Activated CD4-positive, CD25-positive, alpha-beta regulatory T cell treated with anti-CD3 and anti-CD28 coated beads, Interleukin-2, amount 50 U/mL, for 16 hours (primary cell): ENCODE results near the gene AOPEP.
"Not testable (repeated sequence)": the region's sequence is repeated elsewhere in the genome, so short reads cannot be mapped to it uniquely, and the experiment has no call there.

ENCODE experiments used
- DNase-seq: peaks from one replicate; pipeline ENCODE4 v3.0.0-alpha.2; 2020; ENCODE audit warnings: low read depth, low spot score

AOPEP gene

GRCh38 chr9:94818178-94818541 is 91.7 kb downstream of the AOPEP start:
- no peak for DNase-seq

- DNase-seq = no peak
These were observed 92.7 kb downstream of the AOPEP start for GRCh38 chr9:94819161-94819687.

GRCh38 chr9:94821098-94821887 is 94.8 kb downstream of the AOPEP start:
- DNase-seq = no peak

GRCh38 chr9:94822273-94822672 is 95.8 kb downstream of the AOPEP start:
- DNase-seq = no peak

GRCh38 chr9:94823710-94824109 is 97.2 kb downstream of the AOPEP start:
- DNase-seq = no peak

- DNase-seq = no peak
These were observed 97.9 kb downstream of the AOPEP start for GRCh38 chr9:94824411-94824810.

GRCh38 chr9:94824913-94825610 is 98.6 kb downstream of the AOPEP start:
- DNase-seq = no peak

GRCh38 chr9:94825611-94825958 is 99.1 kb downstream of the AOPEP start:
- no peak for DNase-seq

- DNase-seq = no peak
These were observed 99.5 kb downstream of the AOPEP start for GRCh38 chr9:94826044-94826443.

GRCh38 chr9:94826644-94827410 is 100.3 kb downstream of the AOPEP start:
- DNase-seq = no peak

- DNase-seq = no peak
These were observed 101.2 kb downstream of the AOPEP start for GRCh38 chr9:94827584-94828304.

GRCh38 chr9:94829380-94830070 is 103.0 kb downstream of the AOPEP start:
- no peak for DNase-seq

GRCh38 chr9:94830071-94830604 is 103.6 kb downstream of the AOPEP start:
- DNase-seq = not testable (repeated sequence)

GRCh38 chr9:94833802-94834201 is 107.3 kb downstream of the AOPEP start:
- DNase-seq = no peak

- no peak for DNase-seq
These were observed 110.9 kb downstream of the AOPEP start for GRCh38 chr9:94837404-94837803.

GRCh38 chr9:94839398-94839797 is 112.9 kb downstream of the AOPEP start:
- no peak for DNase-seq

- no peak for DNase-seq
These were observed 114.2 kb downstream of the AOPEP start for GRCh38 chr9:94840738-94841137.

GRCh38 chr9:94843134-94843533 is 116.6 kb downstream of the AOPEP start:
- no peak for DNase-seq

GRCh38 chr9:94846739-94847138 is 120.2 kb downstream of the AOPEP start:
- no peak for DNase-seq

GRCh38 chr9:94847486-94847885 is 121.0 kb downstream of the AOPEP start:
- DNase-seq = no peak

GRCh38 chr9:94848791-94849190 is 122.3 kb downstream of the AOPEP start:
- not testable (repeated sequence) for DNase-seq
